Medulla oblongata (tissue), 1 donor: ENCODE measurements around the gene DENND1A.

Experiments
- DNase-seq: peaks from one replicate; pipeline ENCODE4 v3.0.0-alpha.2; 2015; ENCODE audit errors: extremely low spot score

The DENND1A gene

GRCh38 chr9:123686131-123686828 lies 243.6 kb downstream of the DENND1A start:
- DNase-seq: peak; percentile 37

- no peak for DNase-seq
Measured at GRCh38 chr9:123685489-123686083, 244.3 kb downstream of the DENND1A start.

GRCh38 chr9:123684393-123685149 lies 245.4 kb downstream of the DENND1A start:
- DNase-seq: no peak

GRCh38 chr9:123682746-123683145 lies 247.2 kb downstream of the DENND1A start:
- DNase-seq: no peak

GRCh38 chr9:123680352-123680751 lies 249.6 kb downstream of the DENND1A start:
- DNase-seq: no peak

- DNase-seq: no peak
Measured at GRCh38 chr9:123679330-123679987, 250.5 kb downstream of the DENND1A start.

GRCh38 chr9:123678878-123679329 lies 251.0 kb downstream of the DENND1A start:
- DNase-seq: no peak

- DNase-seq: no peak
Measured at GRCh38 chr9:123678038-123678877, 251.7 kb downstream of the DENND1A start.

- no peak for DNase-seq
Measured at GRCh38 chr9:123676869-123677268, 253.1 kb downstream of the DENND1A start.

GRCh38 chr9:123669346-123669745 lies 260.6 kb downstream of the DENND1A start:
- DNase-seq: no peak

GRCh38 chr9:123663529-123663928 lies 266.4 kb downstream of the DENND1A start:
- DNase-seq: no peak

- DNase-seq: no peak
Measured at GRCh38 chr9:123662057-123662776, 267.7 kb downstream of the DENND1A start.

- DNase-seq: no peak
Measured at GRCh38 chr9:123660691-123661466, 269.0 kb downstream of the DENND1A start.

GRCh38 chr9:123659358-123659757 lies 270.6 kb downstream of the DENND1A start:
- DNase-seq: no peak

GRCh38 chr9:123658792-123659191 lies 271.1 kb downstream of the DENND1A start:
- DNase-seq: no peak

GRCh38 chr9:123657941-123658340 lies 272.0 kb downstream of the DENND1A start:
- no peak for DNase-seq

GRCh38 chr9:123657099-123657498 lies 272.8 kb downstream of the DENND1A start:
- DNase-seq: no peak

GRCh38 chr9:123656565-123656964 lies 273.4 kb downstream of the DENND1A start:
- DNase-seq: no peak

GRCh38 chr9:123655681-123656423 lies 274.1 kb downstream of the DENND1A start:
- DNase-seq: no peak
